Neural progenitor cell (in vitro differentiated cells): ENCODE results near the gene LY6G6D.

Source experiments
- EZH2 ChIP-seq: fragments of 200-600 bp; sonication (generic); IDR thresholded peaks from 2 replicates; pipeline ENCODE4 v1.6.1; 2017; ENCODE audit warnings: antibody characterized with exemption, mild to moderate bottlenecking, moderate library complexity
- EZH2phosphoT487 ChIP-seq: fragments of 200-600 bp; sonication (generic); IDR thresholded peaks from 2 replicates; pipeline ENCODE4 v1.6.1; 2017; ENCODE audit warnings: antibody characterized with exemption
- TF ChIP-seq, protein P1 (sequence below): fragments of 200-600 bp; sonication (generic); IDR thresholded peaks from 2 replicates; pipeline ENCODE4 v1.5.1; 2017; ENCODE audit warnings: antibody characterized with exemption, mild to moderate bottlenecking

DNA sequence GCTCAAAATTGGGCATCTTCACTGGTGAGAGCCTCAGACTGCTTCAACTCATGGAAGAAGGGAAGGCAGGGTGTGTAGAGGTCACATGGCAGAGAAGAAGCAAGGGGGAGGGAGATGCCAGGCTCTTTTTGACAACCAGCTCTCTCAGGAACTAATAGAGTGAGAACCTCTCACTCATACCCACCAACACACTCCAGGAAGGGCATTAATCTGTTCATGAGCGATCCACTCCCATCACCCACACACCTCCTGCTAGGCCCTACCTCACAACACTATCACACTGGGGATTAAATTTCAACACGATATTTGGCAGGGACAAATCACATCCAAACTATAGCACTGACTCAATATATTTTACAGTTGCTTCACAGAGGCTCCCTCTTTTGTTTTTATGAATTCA is 26.7 kb downstream of the LY6G6D start:
- TF ChIP-seq, protein P1, sequence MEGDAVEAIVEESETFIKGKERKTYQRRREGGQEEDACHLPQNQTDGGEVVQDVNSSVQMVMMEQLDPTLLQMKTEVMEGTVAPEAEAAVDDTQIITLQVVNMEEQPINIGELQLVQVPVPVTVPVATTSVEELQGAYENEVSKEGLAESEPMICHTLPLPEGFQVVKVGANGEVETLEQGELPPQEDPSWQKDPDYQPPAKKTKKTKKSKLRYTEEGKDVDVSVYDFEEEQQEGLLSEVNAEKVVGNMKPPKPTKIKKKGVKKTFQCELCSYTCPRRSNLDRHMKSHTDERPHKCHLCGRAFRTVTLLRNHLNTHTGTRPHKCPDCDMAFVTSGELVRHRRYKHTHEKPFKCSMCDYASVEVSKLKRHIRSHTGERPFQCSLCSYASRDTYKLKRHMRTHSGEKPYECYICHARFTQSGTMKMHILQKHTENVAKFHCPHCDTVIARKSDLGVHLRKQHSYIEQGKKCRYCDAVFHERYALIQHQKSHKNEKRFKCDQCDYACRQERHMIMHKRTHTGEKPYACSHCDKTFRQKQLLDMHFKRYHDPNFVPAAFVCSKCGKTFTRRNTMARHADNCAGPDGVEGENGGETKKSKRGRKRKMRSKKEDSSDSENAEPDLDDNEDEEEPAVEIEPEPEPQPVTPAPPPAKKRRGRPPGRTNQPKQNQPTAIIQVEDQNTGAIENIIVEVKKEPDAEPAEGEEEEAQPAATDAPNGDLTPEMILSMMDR = no peak
- TF ChIP-seq EZH2 = no peak
- no peak for TF ChIP-seq EZH2phosphoT487
